NCI-H1092 (cell line): ENCODE measurements around the gene GINS3.

Experiments used
- DNase-seq: peaks from one replicate; lab custom pipeline; 2025; lab: John Stamatoyannopoulos, UW

Gene GINS3

GRCh38 chr16:58425756-58426494, 33.7 kb downstream of the GINS3 start:
- DNase-seq = no peak

GRCh38 chr16:58426966-58427365, 34.7 kb downstream of the GINS3 start:
- DNase-seq = no peak

- DNase-seq = no peak
Observed at GRCh38 chr16:58428621-58429542, 36.6 kb downstream of the GINS3 start.

GRCh38 chr16:58430718-58431117, 38.4 kb downstream of the GINS3 start:
- DNase-seq = no peak

GRCh38 chr16:58433569-58433951, 41.3 kb downstream of the GINS3 start:
- DNase-seq = no peak

GRCh38 chr16:58435779-58436178, 43.5 kb downstream of the GINS3 start:
- DNase-seq = no peak

- DNase-seq = no peak
Observed at GRCh38 chr16:58440131-58440530, 47.9 kb downstream of the GINS3 start.

- DNase-seq = no peak
Observed at GRCh38 chr16:58442547-58442946, 50.3 kb downstream of the GINS3 start.

- DNase-seq = no peak
Observed at GRCh38 chr16:58443783-58444182, 51.5 kb downstream of the GINS3 start.

- DNase-seq = no peak
Observed at GRCh38 chr16:58444265-58444664, 52.0 kb downstream of the GINS3 start.

- DNase-seq = no peak
Observed at GRCh38 chr16:58448890-58449289, 56.6 kb downstream of the GINS3 start.

- no peak for DNase-seq
Observed at GRCh38 chr16:58449306-58449705, 57.0 kb downstream of the GINS3 start.

- DNase-seq = no peak
Observed at GRCh38 chr16:58449768-58450167, 57.5 kb downstream of the GINS3 start.

GRCh38 chr16:58450590-58450989, 58.3 kb downstream of the GINS3 start:
- no peak for DNase-seq

GRCh38 chr16:58451265-58451689, 59.0 kb downstream of the GINS3 start:
- no peak for DNase-seq

GRCh38 chr16:58451945-58452401, 59.7 kb downstream of the GINS3 start:
- no peak for DNase-seq

GRCh38 chr16:58452640-58453039, 60.4 kb downstream of the GINS3 start:
- no peak for DNase-seq

- no peak for DNase-seq
Observed at GRCh38 chr16:58454178-58454577, 61.9 kb downstream of the GINS3 start.

- DNase-seq = no peak
Observed at GRCh38 chr16:58454856-58455255, 62.6 kb downstream of the GINS3 start.
